Measurements from ENCODE around the gene CLIC4. TPM values are rescaled to one million over a fixed set of nuclear protein-coding genes. Genes with fewer than 3 reads are reported as not detected.
"Not testable (repeated sequence)": the region's sequence is repeated elsewhere in the genome, so short reads cannot be mapped to it uniquely, and the experiment has no call there.

CLIC4 gene
- total RNA-seq, 1 donor, result 544 TPM

DNA sequence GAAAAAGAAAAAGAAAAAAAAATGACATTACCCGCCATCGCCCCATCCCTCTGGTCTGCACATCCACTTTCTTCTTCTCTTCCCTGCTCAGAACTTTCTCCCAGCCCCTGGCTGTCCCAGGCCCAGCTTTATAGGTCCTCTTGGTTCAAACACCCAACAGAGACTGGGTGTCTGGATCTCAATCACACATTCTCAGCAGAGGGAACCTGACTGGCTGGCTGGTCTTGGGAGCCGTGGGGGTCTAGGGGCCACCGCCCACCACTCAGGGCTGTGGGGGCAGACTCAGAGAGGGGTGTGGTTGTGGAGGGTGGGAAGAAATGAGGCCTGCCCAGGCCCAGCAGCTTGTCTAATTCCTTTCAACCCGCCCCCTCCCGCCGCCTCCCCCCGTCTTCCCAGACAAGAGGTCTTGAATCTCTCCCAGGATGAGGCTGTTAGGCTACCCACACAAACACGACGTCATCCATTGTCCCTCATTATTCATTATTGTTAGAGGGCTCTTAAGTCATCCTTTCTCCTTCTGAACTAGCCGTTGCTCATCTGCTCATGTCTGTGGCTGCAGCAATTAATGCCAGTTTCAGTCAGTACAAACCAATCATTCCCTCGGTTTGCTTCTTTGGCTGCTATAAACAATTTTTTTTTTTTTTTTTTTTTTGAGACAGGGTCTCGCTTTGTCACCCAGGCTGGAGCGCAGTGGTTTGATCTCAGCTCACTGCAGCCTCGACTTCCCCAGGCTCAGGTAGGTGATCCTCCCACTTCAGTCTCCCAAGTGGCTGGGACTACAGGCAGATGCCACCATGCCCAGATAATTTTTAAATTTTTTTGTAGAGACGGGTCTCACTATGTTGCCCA is 40.6 kb upstream of the CLIC4 start:
- peak; percentile 43 for DNase-seq (ENCODE audit: low read depth)
- no peak overlapping the region for H3K4me3 ChIP-seq (ENCODE audit: low read depth, low read length)
- TF ChIP-seq CTCF (IDR thresholded peaks at IDR 0.05; ENCODE audit: insufficient read depth, low read depth, low read length), result no peak

DNA sequence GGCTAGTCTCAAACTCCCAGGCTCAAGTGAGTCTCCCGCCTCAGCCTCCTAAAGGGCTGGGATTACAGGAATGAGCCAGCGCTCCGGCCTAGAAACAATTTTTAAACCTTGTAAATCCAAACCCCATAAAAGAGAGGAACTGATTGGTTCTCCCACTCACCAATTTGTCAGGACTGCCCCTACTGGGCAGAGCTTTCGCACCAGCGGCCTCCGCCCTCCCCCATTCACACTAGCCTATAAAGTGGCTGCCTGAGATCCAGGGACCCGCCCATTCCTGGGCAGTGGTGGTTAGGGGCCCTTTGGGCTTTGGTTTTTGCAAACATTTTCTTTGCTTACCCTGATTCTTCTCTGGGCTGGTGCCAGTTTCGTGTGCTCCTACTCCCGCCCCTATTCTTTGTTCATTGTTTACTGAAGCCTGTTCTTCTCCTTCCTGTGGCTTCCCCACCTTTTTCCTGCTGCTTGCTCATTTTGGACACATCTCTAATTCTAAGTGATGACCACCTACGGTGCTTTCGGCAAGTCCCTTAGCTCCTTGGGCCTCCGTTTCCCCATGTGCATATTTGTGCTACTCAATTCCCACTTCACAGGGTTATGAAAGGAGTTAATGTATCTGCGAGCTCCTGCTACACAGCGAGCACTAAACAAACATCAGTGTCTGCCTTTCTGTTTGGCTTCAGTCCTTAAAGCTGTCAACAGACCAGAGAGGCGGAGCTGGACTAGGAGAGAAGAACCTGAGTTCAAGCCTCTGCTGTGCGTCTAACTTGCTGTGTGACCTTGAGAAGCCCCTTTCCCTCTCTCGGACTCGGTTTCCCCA is 39.8 kb upstream of the CLIC4 start:
- peak overlapping the region; percentile 8 for H3K4me3 ChIP-seq (ENCODE audit: low read depth, low read length)
- no peak for TF ChIP-seq CTCF (IDR thresholded peaks at IDR 0.05; ENCODE audit: insufficient read depth, low read depth, low read length)
- peak; percentile 89 for DNase-seq (ENCODE audit: low read depth)

GRCh38 chr1:24706074-24706389 is 39.2 kb upstream of the CLIC4 start:
- not testable (repeated sequence) for DNase-seq (ENCODE audit: low read depth); H3K4me3 ChIP-seq (ENCODE audit: low read depth, low read length)

DNA sequence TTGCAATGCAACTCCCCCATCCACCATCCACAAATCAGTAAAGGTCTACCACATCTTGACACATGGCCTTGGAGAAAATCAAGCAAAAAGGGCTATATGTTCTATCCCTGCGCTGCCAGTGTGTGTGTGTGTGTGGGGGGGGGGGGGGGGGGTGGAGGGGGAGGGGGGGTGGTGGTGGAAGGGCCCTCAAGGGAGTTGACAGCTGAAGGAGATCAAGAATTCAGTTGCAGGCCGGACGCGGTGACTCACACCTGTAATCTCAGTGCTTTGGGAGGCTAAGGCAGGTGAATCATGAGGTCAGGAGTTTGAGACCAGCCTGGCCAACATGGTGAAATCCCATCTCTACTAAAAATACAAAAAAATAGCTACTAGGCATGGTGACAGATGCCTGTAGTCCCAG is 37.6 kb upstream of the CLIC4 start:
- peak; percentile 39 for DNase-seq (ENCODE audit: low read depth)
- no peak for TF ChIP-seq CTCF (IDR thresholded peaks at IDR 0.05; ENCODE audit: insufficient read depth, low read depth, low read length)
- no peak overlapping the region for H3K4me3 ChIP-seq (ENCODE audit: low read depth, low read length)

DNA sequence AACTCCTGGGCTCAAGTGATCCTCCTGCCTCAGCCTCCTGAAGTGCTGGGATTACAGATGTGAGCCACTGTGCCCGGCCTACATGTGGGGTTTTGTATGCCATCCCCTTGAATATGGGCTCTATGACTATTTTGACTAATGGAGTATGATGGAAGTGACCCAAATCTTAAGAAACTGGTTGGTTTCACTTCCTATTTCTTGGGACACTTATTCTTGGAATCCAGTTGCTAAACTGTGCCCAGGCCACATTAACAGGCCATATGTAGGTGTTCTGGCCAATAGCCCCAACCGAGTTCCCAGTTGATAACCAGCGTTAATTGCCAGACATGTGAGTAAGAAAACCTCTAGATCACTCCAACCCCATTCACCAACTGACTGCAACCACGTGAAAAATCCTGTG is 36.3 kb upstream of the CLIC4 start:
- H3K4me3 ChIP-seq (ENCODE audit: low read depth, low read length), result no peak overlapping the region
- TF ChIP-seq CTCF (IDR thresholded peaks at IDR 0.05; ENCODE audit: insufficient read depth, low read depth, low read length), result no peak
- DNase-seq (ENCODE audit: low read depth), result no peak

- no peak for DNase-seq (ENCODE audit: low read depth)
- no peak for TF ChIP-seq CTCF (IDR thresholded peaks at IDR 0.05; ENCODE audit: insufficient read depth, low read depth, low read length)
- H3K4me3 ChIP-seq (ENCODE audit: low read depth, low read length), result no peak overlapping the region
Observed at GRCh38 chr1:24709791-24710441, 35.3 kb upstream of the CLIC4 start.

GRCh38 chr1:24711329-24711728 is 33.9 kb upstream of the CLIC4 start:
- H3K4me3 ChIP-seq (ENCODE audit: low read depth, low read length), result no peak overlapping the region
- DNase-seq (ENCODE audit: low read depth), result no peak
- TF ChIP-seq CTCF (IDR thresholded peaks at IDR 0.05; ENCODE audit: insufficient read depth, low read depth, low read length), result no peak
